Thyroid gland (tissue), 4 donors: ENCODE measurements around the gene CDH26.

Source experiments
- POLR2A ChIP-seq, 2 donors: fragments of 450-650 bp; IDR thresholded peaks; one replicate each; pipeline ENCODE4 v1.6.1; 2017; ENCODE audit warnings: antibody characterized with exemption in 2 of 2, mild to moderate bottlenecking in 2 of 2, moderate library complexity in 1 of 2
- TF ChIP-seq, protein P1 (sequence below), 6 experiments: fragments of 200-600 bp in 3 of 6; fragments of 450-650 bp in 3 of 6; sonication (generic) in 3 of 6; IDR thresholded peaks; one replicate each; pipeline ENCODE4 v1.5.1; 2016 to 2019; ENCODE audit warnings: antibody characterized with exemption in 6 of 6, mild to moderate bottlenecking in 2 of 6, inconsistent platforms in 1 of 6, moderate library complexity in 1 of 6

DNA sequence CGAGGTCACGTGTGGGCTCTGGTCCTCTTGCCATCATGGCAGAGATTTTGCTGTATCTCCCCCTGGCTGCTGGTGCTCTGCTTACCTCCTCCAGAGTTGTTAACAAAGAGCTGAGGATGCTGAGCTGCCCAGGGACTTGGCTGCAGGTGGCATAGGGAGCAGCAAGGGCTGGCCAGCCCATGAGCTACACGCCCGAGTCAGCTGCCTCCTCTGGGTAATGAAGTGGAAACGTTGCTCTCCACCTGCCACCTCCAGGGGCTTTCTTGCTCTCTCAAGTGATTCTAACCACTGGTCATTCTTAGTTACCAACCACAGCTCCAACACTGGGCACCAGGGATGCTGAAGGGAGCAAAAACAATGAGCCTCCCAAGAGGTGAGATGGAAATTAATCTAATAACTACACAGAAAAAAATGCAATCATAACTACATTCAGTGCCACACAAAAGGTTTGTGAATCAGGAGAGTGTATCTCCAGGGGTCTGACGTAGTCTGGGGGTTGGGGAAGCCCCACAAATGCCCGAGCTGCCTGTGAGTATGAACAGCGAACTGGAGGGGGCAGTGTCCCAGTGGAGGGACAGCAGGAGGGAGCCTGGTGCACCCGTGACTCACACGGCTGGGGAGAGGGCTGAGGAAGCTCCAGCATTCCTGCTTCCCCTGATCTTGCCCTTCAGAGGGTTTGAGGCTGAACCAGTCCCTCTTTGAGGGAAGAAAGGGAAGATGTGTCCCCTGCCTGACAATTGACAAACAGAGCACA, 78.7 kb downstream of the CDH26 start:
- TF ChIP-seq, protein P1, sequence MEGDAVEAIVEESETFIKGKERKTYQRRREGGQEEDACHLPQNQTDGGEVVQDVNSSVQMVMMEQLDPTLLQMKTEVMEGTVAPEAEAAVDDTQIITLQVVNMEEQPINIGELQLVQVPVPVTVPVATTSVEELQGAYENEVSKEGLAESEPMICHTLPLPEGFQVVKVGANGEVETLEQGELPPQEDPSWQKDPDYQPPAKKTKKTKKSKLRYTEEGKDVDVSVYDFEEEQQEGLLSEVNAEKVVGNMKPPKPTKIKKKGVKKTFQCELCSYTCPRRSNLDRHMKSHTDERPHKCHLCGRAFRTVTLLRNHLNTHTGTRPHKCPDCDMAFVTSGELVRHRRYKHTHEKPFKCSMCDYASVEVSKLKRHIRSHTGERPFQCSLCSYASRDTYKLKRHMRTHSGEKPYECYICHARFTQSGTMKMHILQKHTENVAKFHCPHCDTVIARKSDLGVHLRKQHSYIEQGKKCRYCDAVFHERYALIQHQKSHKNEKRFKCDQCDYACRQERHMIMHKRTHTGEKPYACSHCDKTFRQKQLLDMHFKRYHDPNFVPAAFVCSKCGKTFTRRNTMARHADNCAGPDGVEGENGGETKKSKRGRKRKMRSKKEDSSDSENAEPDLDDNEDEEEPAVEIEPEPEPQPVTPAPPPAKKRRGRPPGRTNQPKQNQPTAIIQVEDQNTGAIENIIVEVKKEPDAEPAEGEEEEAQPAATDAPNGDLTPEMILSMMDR (IDR thresholded peaks at IDR 0.05) = no peak
- no peak for TF ChIP-seq POLR2A (IDR thresholded peaks at IDR 0.05)
